ENCODE data around the gene TOMT.

TOMT gene

DNA sequence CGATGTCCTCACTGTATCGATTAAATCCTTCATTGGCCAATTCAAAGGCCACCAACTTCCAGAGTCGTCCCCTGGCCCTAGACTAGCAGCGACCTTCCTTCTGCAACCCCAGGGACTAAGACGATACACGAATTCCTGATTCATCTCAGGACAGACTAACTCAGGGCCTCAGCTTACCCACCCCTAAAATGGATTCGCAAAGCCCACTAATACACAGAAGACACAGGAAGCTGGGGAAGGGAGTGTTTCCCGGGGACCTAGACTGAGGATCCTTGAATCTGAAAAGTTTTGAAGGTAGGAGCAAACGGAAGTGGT is 3.1 kb upstream of the TOMT start:
- DNase-seq = no peak
- TF ChIP-seq GATA1 (IDR thresholded peaks at IDR 0.05; ENCODE audit: low read depth, low read length) = no peak
- no peak for TF ChIP-seq POLR2A (IDR thresholded peaks at IDR 0.05; ENCODE audit: low read length)

DNA sequence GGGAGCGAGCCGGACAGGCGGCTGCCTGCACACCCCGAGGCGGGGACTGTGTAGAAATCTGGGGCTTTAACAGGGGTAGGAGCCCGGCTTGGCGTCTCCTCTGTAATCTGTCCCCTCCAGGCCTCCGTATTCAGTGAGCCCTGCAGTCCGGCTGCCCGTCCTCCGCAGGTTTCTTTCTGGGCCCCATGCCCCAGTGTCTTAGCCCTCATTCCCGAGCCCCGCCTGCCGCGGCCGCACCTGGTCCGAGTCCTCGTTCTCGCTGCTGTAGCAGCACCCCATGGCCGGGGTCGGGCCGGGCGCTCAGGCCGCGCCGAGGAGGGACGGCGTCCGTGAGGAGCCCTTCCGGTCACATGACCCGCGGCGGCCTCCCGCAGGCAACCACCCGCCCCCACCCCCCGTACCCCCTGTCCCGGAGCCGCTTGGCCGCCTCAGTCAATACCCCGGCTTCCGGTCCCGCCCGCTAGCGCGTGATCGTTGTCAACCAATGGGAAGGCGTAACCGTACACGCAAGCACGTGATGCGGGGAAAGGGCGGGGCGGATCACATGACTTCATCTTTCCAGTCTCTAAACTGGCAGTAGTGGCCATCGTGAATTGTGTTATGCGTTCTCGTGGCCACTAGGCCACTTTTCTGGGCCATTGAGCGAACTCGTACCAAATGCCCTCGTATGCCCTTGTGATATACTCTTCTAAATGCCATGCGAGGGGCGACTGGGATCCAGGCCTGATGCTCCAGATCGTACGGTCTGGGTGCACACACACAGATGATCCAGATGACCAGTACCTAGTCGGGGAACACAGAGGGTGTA is 2.6 kb upstream of the TOMT start, which contains the start of gene LAMTOR1:
Gene LAMTOR1, minus strand, starts transcription at position 352 of the 808 bp plus-strand sequence. Its CDS starts 73 bp downstream, at position 279.
- peak; percentile 99 to 100 for DNase-seq
- TF ChIP-seq POLR2A (IDR thresholded peaks at IDR 0.05; ENCODE audit: low read length) (peak; percentile 75), GATA1 (IDR thresholded peaks at IDR 0.05; ENCODE audit: low read depth, low read length) (no peak)

DNA sequence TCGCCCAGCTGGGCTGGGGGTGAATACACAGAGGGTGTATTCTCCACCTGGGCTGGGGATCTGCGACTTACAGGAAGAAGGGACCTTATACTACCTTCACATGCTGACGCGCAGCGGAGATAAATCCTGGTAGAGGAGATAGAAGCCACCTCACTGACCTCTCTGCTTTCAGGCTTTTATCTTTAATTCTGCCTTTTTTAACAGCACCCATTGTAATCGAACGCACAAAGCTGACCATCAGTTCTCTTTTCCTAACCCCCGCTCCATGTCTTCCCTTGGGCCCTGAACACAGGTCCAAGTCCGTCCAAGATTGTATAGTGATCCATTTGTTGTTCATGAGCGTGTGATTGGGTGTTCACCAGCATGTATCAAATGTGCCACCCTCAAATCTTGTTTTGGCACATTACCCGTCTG is 2.0 kb upstream of the TOMT start:
- DNase-seq = no peak
- TF ChIP-seq POLR2A (IDR thresholded peaks at IDR 0.05; ENCODE audit: low read length) (no peak), GATA1 (IDR thresholded peaks at IDR 0.05; ENCODE audit: low read depth, low read length) (no peak)

DNA sequence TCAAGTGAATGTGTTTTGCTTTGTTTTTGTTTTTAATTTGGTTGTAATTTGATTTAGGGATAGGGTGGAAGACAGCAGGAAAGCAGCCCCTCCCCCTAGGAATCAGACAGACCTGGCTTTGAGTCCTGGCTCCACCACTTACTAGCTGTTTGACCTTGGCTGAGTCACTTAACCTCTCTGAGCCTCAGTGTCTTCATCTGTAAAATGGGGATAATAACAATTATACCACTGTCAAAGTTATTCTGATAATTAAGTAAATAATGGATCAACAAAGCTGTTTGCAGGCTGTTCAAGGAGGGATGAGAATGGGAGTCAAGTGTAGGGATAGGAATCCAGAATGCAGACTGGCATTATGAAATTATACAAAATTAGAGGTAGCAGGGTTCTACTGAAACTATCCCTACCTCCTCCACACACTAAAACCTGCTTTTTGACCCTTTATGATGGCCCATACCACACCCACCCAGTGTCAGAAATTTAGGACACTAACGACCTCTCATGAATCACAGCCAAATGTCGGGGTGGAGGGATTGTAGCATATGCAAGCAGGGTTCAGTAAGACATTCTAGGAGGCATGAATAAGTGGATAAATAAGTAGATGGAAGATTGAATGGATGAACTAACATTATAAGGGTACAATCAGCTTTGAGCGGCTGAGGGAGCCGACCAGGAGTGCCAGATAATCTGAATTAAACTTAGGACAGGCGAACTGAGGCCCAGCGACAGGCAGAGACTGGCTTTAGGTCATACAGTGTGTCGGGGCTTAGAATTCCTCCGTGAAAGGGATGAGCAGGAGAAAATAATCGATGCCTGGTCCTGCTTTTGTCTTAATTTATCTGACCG is 5.8 kb downstream of the TOMT start:
- TF ChIP-seq POLR2A (IDR thresholded peaks at IDR 0.05; ENCODE audit: low read length) (no peak), GATA1 (IDR thresholded peaks at IDR 0.05; ENCODE audit: low read depth, low read length) (no peak)
- peak in 1 of 2 experiments; percentile 41 for DNase-seq

- TF ChIP-seq GATA1 (IDR thresholded peaks at IDR 0.05; ENCODE audit: low read depth, low read length) (no peak), POLR2A (IDR thresholded peaks at IDR 0.05; ENCODE audit: low read length) (peak; percentile 95)
- DNase-seq = peak; percentile 98 to 100
Measured at GRCh38 chr11:72112143-72112977, 6.6 kb downstream of the TOMT start, which contains the start of gene ANAPC15. TSS of gene ANAPC15 (minus strand) at chr11:72112695. CDS start at chr11:72111276, 1,419 bp downstream.

DNA sequence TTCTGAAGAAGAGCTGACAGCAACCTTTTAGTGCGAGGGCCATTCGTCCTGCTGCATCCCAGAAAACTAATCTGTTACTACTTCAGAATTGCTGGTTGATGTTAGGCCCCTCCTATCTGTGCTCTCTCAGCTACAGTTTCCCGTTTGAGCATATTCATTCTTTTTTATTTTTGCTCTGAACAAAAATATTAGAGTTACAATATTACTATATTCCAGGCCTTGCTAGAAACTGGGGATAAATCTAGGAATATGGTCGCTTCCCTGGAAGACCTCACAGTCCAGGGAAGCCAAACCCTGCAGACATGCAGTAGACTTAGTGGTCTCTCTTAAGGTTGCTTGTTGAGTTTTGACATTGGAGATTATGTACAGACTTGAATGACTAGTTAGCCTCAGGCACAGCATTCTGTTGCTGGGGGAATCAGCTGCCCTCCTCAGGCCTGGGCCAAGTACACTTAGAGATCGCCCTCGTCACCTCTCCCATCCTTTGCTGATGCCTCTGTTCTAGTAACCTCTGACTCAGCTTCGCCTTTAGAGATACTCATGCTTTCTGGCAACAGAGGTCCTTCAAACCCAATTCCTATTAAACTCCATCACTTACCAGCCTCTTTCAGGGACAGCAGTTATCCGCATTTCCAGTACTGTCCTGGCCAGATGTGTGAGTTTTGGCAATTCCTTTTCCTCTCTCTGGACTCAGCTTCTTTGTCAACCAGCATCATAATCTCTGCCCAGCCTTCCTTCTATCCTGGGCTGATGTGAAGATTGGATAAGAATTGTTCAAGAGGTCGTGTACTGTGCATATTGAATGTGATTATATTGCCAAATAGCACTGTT is 7.5 kb downstream of the TOMT start:
- peak; percentile 37 to 54 for DNase-seq

GRCh38 chr11:72114570-72114969 is 8.8 kb downstream of the TOMT start:
- DNase-seq = no peak
- TF ChIP-seq POLR2A (IDR thresholded peaks at IDR 0.05; ENCODE audit: low read length) = no peak
- TF ChIP-seq GATA1 (IDR thresholded peaks at IDR 0.05; ENCODE audit: low read depth, low read length) = no peak

More for the DNA sequence above, 7.5 kb downstream of the TOMT start:
- TF ChIP-seq POLR2A (IDR thresholded peaks at IDR 0.05; ENCODE audit: low read length) (no peak), GATA1 (IDR thresholded peaks at IDR 0.05; ENCODE audit: low read depth, low read length) (no peak)

DNA sequence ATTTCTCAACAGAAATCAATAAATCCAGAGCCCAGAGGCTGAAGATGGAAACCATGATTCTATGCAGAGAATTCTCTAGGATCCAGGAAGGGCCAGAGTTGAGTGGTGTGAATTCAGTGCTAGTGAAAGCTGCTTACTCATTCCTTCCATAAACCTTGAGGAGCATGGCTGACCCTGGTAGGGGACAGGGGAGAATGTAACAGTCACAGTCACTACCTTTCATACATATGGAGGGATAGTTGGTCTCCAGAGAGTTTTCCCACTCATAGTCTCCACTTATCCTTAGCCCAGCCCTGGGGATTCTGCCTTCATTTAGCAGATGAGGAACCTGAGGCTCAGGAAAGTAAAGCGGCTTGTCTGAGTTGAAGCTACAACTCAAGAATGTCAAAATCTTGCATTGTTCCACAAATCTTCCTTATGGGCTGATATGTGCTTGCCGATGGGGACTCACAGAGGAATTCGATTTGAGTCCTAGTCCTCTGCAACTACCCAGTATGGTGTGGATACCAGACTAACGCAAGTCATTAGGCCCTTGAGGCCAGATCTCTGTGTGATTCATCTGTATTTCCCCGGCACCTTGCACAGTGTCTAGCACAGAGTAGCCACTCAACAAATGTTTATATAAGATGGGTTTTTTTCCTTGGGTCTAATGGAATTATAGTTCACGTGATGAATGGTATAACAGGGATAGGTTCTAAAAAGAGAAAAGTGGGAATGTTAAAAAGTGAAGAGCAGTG is 10.5 kb downstream of the TOMT start:
- no peak for DNase-seq

DNA sequence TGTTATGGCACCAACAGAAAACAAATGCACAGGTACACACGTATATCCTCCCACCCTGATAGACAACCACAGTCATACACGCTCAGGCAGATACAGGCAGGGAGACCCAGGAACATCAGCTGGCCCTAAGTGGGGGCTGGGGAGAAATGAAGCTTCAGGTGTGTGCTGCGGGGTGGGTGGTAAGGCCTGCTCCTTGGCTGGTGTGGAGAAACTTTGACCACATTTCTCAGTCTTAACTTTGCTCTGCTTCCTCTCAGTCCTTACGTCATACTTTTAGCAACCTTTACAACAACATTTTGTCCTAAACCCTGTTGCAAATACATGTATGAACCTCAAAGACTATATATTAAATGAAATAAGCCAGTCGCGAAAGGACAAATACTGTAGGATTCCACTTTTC is 13.5 kb downstream of the TOMT start:
- DNase-seq = no peak
- no peak for TF ChIP-seq GATA1 (IDR thresholded peaks at IDR 0.05; ENCODE audit: low read depth, low read length)
- TF ChIP-seq POLR2A (IDR thresholded peaks at IDR 0.05; ENCODE audit: low read length) = no peak

More for the DNA sequence above, 10.5 kb downstream of the TOMT start:
- no peak for TF ChIP-seq POLR2A (IDR thresholded peaks at IDR 0.05; ENCODE audit: low read length)

GRCh38 chr11:72120930-72121329 is 15.2 kb downstream of the TOMT start:
- TF ChIP-seq POLR2A (IDR thresholded peaks at IDR 0.05; ENCODE audit: low read length) = no peak
- TF ChIP-seq GATA1 (IDR thresholded peaks at IDR 0.05; ENCODE audit: low read depth, low read length) = no peak
- no peak for DNase-seq

- no peak for TF ChIP-seq GATA1 (IDR thresholded peaks at IDR 0.05; ENCODE audit: low read depth, low read length)
- no peak for TF ChIP-seq POLR2A (IDR thresholded peaks at IDR 0.05; ENCODE audit: low read length)
- DNase-seq = peak in 1 of 2 experiments; percentile 32
Measured at GRCh38 chr11:72122607-72123006, 16.9 kb downstream of the TOMT start.

GRCh38 chr11:72123117-72123653 is 17.5 kb downstream of the TOMT start:
- DNase-seq = no peak
- TF ChIP-seq GATA1 (IDR thresholded peaks at IDR 0.05; ENCODE audit: low read depth, low read length) (no peak), POLR2A (IDR thresholded peaks at IDR 0.05; ENCODE audit: low read length) (no peak)

Measured in erythroblast (primary cell).